Activated T-helper 2 cell treated with anti-CD3 and anti-CD28 coated beads, Interferon-gamma antibody, Interleukin-2, Interleukin-4, amounts not matched to agents 10 μg/mL and 5 μg/mL and 100 μg/mL, durations not matched to agents 14 hours and 24 hours and 36 hours (primary cell): ENCODE measurements around the gene FSTL1. TPM values are rescaled to one million over a fixed set of nuclear protein-coding genes. Genes with fewer than 3 reads are reported as not detected.

ENCODE experiments used
- DNase-seq: peaks from one replicate; pipeline ENCODE4 v3.0.0; 2021; ENCODE audit warnings: low spot score
- H3K27ac Mint-ChIP-seq: one replicate; pipeline ENCODE4 v1.8.0; 2021; ENCODE audit warnings: mixed read lengths
- H3K27me3 Mint-ChIP-seq: one replicate; pipeline ENCODE4 v1.8.0; 2021; ENCODE audit warnings: low read depth, mixed read lengths
- H3K36me3 Mint-ChIP-seq: one replicate; pipeline ENCODE4 v1.8.0; 2021; ENCODE audit warnings: low read depth, mixed read lengths
- H3K4me1 Mint-ChIP-seq: one replicate; pipeline ENCODE4 v1.8.0; 2021; ENCODE audit warnings: low read depth, mixed read lengths
- H3K4me3 Mint-ChIP-seq: one replicate; pipeline ENCODE4 v1.8.0; 2021; ENCODE audit warnings: low read depth, mild to moderate bottlenecking, moderate library complexity, mixed read lengths
- H3K9me3 Mint-ChIP-seq: one replicate; pipeline ENCODE4 v1.8.0; 2021; ENCODE audit warnings: mixed read lengths
- intact Hi-C: fragments of 100-400 bp; cut with micrococcal nuclease; formaldehyde crosslinking; loops from one replicate; pipeline ENCODE4 v1.15.1; 2023
- total RNA-seq: library from RNA; stranded (reverse); gene quantifications from 2 replicates; pipeline ENCODE4 v1.2.3, GENCODE V29; 2022

The FSTL1 gene
- total RNA-seq, 1 donor from 2014 or later = 0.16 TPM

DNA sequence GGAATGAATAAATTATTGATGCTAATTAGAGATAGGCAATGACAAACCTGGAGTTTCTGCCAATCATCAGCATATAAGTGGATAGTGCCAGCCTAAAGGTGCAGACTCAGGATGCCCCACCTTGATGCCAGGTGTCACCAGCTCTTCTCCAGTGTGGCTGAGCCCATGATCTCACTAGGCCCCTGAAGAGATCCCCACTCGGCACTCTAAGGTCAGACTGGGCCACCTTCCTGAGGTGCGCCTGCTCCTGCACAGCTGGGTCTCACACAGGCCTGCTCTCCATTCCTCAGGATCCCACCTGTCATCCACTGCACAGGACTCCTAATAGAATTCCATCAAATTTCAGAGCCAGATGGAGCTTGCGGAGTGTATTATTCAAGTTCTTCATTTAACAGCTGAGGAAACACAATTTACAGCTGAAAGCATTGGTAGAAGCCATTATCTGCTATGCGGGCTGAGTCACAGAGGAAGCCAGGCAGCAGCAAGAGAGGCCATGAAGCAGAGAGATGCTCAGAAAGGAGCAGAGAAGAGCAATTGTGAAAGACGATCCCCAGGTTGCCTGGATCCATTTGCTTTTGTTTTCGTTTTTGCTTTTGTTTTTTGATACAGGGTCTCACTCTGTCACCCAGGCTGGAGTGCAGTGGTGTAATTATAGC is 25.1 kb upstream of the FSTL1 start:
- intact Hi-C loops = no loop called here
- Mint-ChIP-seq H3K27ac (no peak overlapping the region), H3K4me1 (no peaks in the 10 kb centered on the region), H3K36me3 (no peaks in the 10 kb centered on the region), H3K9me3 (no peaks in the 10 kb centered on the region), H3K27me3 (peaks cover 3% of the 10 kb centered on the region), H3K4me3 (no peak overlapping the region)
- no peak for DNase-seq

DNA sequence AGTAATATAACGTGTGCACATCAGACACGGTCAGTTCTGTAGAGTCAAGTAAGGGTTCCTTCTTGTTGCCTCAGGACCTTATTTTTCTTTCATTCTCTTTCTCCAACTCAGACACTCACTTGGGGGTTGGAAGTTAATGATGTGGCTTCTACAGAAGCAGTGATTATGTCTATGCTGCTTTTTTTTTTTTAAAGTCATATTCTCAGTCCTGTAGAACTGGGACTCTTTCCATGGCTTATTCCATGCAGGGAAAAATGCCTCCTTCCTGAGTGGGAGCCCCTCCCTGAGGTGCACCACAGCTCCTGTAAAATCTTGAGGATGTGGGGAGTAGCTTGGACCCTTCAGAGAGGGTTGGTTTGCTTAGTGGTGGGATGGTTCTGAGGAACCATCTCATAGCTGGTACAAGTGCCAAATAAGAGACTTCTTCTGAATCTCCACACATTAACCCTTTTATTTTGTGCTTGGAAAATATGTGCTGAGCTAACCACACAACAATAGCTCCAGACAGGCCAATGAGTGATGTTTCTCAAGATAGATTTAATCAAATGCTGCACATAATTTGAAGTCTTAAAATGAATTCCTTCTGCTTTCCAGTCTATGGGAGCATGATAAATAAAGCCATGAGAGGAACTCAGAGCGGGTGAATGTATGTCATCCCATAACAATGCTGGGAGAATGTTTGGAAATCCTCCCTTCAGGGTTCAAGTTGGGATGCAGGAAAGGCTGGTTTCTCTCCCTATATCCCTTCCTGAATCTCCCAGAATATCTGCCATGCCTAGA is 23.3 kb upstream of the FSTL1 start:
- intact Hi-C loops = no loop called here
- no peak for DNase-seq
- peaks cover 4% of the 10 kb centered on the region for H3K27me3 Mint-ChIP-seq
- H3K27ac Mint-ChIP-seq = no peak overlapping the region
- H3K4me3 Mint-ChIP-seq = no peak overlapping the region
- no peaks in the 10 kb centered on the region for H3K9me3 Mint-ChIP-seq
- no peaks in the 10 kb centered on the region for H3K36me3 Mint-ChIP-seq
- no peaks in the 10 kb centered on the region for H3K4me1 Mint-ChIP-seq

DNA sequence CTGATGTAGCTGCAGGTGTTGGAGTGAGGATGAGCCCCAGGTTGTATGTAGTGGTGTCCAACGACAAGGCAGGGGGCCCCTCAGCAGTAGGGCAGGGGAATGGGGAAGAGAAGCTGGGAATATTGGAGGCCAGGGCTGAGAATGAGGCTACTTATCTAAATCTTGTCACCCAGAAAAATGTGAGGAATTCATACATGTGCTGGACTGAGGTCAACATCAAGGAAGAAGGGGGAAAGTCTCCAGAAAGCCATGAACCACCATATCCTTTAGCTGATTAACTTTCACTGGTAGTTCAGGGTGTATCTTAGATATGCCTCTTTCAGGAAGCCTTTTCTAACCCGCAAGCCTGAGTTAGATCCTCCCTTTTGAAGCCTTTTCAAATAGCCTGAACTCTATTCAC is 22.6 kb upstream of the FSTL1 start:
- Mint-ChIP-seq H3K36me3 (no peaks in the 10 kb centered on the region), H3K27ac (no peak overlapping the region), H3K9me3 (no peaks in the 10 kb centered on the region), H3K27me3 (peaks cover 5% of the 10 kb centered on the region), H3K4me1 (no peaks in the 10 kb centered on the region), H3K4me3 (no peak overlapping the region)
- intact Hi-C loops = no loop called here
- no peak for DNase-seq

DNA sequence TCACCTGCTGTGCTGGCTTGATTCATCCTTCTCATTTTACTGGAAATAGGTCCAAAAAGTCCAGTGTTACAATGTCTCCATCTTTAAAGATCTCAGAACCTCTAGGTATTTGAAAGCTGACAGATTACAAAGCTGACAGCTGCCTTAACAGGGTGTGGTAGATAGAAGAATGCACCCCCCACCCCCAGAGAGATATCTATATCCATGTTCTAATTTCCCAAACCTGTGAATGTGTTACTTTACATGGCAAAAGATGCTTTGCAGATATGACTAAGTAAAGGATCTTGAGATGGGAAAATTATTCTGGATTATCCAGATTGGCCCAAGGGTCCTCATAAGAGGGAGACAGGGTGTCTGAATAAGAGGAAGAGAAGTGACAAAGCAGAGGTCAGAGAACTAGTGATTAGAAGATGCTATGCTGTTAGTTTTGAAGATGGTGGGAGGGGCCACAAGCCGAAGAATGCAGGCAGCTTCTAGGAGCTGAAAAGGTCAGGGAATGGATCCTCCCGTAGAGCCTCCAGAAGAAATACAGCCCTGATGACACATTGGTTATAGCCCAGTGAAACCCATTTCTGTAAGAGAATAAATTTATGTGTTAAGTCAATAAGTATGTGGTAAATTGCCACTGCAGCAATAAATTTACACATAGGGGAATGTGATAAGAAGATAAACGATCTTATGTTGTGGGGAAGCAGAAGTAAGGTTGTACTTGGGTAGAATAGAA is 21.5 kb upstream of the FSTL1 start:
- Mint-ChIP-seq H3K27ac (no peak overlapping the region), H3K4me3 (no peak overlapping the region), H3K9me3 (no peaks in the 10 kb centered on the region), H3K36me3 (no peaks in the 10 kb centered on the region), H3K4me1 (no peaks in the 10 kb centered on the region), H3K27me3 (peaks cover 7% of the 10 kb centered on the region)
- intact Hi-C loops = no loop called here
- no peak for DNase-seq

DNA sequence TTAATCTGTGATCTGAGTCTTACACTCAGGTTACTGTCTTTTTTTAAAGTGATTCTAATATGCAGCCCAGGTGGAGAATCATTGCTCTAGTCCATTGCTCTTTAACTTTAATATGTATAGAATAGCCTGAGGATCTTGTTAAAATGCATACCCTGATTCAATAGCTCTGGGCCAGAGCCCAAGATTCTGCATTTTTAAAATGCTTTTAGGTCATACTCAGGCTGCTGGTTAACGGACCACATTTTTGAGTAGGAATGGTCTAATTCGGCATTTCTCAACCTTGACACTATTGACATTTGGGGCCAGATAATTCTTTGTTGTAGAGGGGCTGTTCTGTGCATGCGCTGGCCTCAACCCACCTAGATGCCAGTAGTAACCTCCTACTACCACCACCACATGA is 20.9 kb upstream of the FSTL1 start:
- Mint-ChIP-seq H3K4me3 (no peak overlapping the region), H3K27me3 (peaks cover 7% of the 10 kb centered on the region), H3K4me1 (no peaks in the 10 kb centered on the region), H3K36me3 (no peaks in the 10 kb centered on the region), H3K27ac (no peak overlapping the region), H3K9me3 (no peaks in the 10 kb centered on the region)
- intact Hi-C loops = no loop called here
- DNase-seq = no peak

DNA sequence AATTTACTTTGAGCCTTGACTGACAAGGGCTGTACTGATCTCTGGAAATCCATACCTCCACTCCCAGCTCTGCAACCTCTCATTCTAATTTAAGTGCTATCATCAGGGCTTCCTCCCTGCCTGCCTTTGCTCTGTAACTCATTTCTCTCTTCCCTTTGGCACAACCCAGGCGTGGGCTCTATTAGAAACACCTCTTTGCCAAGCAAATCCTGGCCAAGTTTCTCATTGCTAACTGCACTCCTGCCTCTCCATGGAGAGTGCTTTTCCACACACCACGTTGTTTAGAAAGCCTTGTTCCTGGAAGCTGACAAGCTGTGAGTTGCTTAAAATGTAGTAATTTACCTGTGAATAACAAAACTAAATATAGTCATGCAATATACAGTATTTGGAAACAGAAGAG is 20.1 kb upstream of the FSTL1 start:
- Mint-ChIP-seq H3K4me1 (no peaks in the 10 kb centered on the region), H3K27me3 (peaks cover 7% of the 10 kb centered on the region), H3K36me3 (no peaks in the 10 kb centered on the region), H3K9me3 (no peaks in the 10 kb centered on the region), H3K27ac (no peak overlapping the region), H3K4me3 (no peak overlapping the region)
- intact Hi-C loops = no loop called here
- no peak for DNase-seq

DNA sequence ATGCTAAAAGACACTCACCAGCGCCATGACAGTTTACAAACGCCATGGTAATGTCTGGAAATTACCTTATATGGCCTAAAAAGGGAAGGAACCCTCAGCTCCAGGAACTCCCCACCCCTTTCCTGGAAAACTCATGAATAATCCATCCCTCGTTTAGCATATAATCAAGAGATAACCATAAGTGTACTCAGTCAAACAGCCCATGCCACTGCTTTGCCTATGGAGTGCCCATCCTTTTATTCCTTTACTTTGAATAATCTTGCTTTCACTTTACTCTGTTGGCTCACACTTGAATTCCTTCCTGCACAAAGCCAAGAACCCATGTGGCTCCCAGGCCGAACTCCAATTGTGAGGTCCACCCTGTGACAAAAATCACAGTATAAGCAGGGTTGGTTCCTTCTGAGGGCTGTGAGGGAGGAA is 19.1 kb upstream of the FSTL1 start:
- Mint-ChIP-seq H3K36me3 (no peaks in the 10 kb centered on the region), H3K27me3 (peaks cover 7% of the 10 kb centered on the region), H3K9me3 (no peaks in the 10 kb centered on the region), H3K4me3 (no peak overlapping the region), H3K27ac (no peak overlapping the region), H3K4me1 (no peaks in the 10 kb centered on the region)
- intact Hi-C loops = no loop called here
- no peak for DNase-seq

DNA sequence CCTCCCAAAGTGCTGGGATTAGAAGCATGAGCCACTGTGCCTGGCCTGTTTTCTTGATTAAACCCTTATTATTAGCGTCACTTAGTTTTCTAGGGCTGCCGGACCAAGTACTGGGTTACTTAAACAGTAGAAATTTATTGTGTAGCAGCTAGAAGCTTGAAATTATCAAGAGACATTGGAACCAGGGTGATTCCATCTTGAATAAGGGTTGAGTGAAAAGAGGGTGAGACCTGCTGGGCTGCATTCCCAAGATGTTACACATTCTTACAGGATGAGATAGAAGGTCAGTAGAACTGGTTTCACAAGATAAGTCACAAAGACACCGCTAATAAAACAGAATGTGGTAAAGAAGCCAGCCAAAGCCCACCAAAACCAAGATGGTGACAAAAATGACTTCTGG is 18.6 kb upstream of the FSTL1 start:
- Mint-ChIP-seq H3K4me1 (no peaks in the 10 kb centered on the region), H3K27ac (no peak overlapping the region), H3K36me3 (no peaks in the 10 kb centered on the region), H3K27me3 (peaks cover 7% of the 10 kb centered on the region), H3K4me3 (no peak overlapping the region), H3K9me3 (no peaks in the 10 kb centered on the region)
- DNase-seq = no peak
- intact Hi-C loops = no loop called here

DNA sequence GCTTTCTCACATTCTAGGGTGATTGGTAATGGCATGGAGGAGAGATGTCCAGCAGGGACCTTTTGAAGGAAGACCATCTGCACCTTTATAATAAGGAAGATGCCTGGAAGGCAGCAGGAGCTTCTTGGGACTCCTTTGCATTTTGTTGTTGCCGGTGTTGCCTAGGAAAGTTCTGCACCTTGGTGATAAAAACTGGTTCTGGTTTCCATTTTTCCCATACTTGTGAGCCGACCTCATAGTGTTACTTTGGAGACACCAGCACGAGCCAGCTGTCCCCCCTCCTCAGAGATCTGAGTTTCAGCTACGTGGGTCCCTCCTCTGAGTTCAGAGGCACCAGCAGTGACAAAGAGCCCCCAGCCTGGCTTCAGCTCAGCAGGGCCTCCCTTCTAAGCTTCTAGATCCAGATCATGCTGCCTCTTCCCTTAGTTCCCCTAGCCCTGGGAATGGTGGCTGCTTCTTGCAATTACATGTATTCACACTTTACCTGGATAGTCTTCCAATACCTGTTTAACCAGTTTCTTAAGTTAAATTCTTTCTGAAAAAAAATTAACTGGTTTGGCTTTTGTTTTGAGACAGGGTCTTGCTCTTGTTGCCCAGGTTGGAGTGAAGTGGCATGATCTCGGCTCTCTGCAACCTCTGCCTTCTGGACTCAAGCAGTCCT is 18.0 kb upstream of the FSTL1 start:
- intact Hi-C loops = no loop called here
- H3K27ac Mint-ChIP-seq = no peak overlapping the region
- no peaks in the 10 kb centered on the region for H3K9me3 Mint-ChIP-seq

DNA sequence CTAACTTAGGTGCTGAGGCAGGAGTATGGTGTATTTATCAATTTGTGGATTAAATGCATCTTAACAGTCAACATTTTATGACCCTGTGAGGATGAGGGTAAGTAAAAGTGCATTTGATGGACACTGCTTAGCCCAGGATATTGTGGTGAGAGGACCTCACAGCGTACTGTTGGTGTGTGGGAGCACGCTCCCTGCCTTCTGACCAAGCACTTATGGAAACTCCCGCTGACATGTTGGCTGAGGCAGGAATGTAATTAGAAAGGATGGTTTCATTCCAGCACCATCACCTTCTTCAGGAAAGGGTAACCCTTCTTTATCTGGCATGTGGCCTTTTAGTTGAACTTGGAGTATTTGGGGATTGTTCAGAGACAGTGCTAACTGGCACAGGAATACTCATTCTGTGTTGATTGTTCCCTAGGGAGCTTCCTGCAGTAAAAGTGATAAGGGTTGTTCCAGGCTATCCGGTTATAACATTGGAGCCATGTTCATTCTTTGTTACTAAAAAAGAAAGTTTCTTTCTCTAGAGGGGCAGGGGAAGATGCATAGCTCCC is 11.7 kb upstream of the FSTL1 start:
- no peaks in the 10 kb centered on the region for H3K36me3 Mint-ChIP-seq
- peaks cover 3% of the 10 kb centered on the region for H3K27me3 Mint-ChIP-seq
- H3K9me3 Mint-ChIP-seq = no peaks in the 10 kb centered on the region
- no peak for DNase-seq
- peaks cover 2% of the 10 kb centered on the region for H3K4me1 Mint-ChIP-seq
- H3K27ac Mint-ChIP-seq = no peak overlapping the region
- intact Hi-C loops = no loop called here
- no peak overlapping the region for H3K4me3 Mint-ChIP-seq

More for the DNA sequence above, 18.0 kb upstream of the FSTL1 start:
- Mint-ChIP-seq H3K27me3 (peaks cover 7% of the 10 kb centered on the region), H3K36me3 (no peaks in the 10 kb centered on the region), H3K4me1 (no peaks in the 10 kb centered on the region), H3K4me3 (no peak overlapping the region)
- no peak for DNase-seq

DNA sequence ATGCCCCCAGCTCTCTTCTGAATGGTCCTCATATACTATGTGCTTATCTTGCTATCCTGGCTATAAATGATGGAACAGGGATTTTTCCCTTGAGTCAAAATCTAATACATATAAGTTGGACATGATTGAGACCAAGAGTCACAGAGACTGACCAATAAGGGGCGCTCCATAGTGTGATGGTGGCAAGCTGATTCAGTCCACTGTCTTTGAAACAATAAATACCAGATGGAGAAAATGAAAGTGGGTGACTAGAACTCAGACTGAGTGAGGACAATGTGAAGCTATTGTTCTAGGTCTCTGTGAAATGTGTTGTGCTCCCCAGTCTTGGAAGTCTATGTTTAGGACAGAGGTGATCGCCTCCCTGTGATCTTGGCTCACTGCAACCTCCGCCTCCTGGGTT is 10.6 kb upstream of the FSTL1 start:
- DNase-seq = no peak
- Mint-ChIP-seq H3K27ac (no peak overlapping the region), H3K4me1 (peaks cover 2% of the 10 kb centered on the region), H3K36me3 (no peaks in the 10 kb centered on the region), H3K9me3 (no peaks in the 10 kb centered on the region), H3K4me3 (no peak overlapping the region), H3K27me3 (peaks cover 3% of the 10 kb centered on the region)
- intact Hi-C loops = no loop called here

DNA sequence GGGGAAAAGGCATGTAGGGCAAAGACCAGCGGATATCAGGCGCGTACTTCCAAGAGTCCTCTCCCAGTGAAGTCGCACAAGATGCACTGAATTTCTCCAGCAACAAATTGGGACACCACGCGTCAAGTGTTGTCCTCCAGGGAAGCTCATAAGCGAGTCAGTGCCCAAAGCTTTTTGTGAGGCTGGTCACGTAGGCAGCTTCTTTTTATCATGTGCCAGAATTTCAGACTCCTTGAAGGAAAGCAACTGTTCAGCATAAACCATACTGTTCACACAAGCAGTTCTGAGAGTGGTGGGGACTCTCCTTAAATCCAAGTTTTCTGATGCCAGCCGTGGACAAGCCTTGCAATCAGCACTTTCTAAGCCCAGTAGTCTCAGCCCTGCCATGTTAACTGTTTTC is 10.1 kb upstream of the FSTL1 start:
- peaks cover 3% of the 10 kb centered on the region for H3K27me3 Mint-ChIP-seq
- H3K36me3 Mint-ChIP-seq = no peaks in the 10 kb centered on the region
- intact Hi-C loops = no loop called here
- H3K4me3 Mint-ChIP-seq = no peak overlapping the region
- DNase-seq = no peak
- no peaks in the 10 kb centered on the region for H3K9me3 Mint-ChIP-seq
- peaks cover 2% of the 10 kb centered on the region for H3K4me1 Mint-ChIP-seq
- H3K27ac Mint-ChIP-seq = no peak overlapping the region
